GM21447 (cell line): ENCODE data around the gene CRABP2.

Experiments
- ATAC-seq: cut with Tn5 transposase; IDR thresholded peaks from one replicate; pipeline ENCODE4 v1.9.1; 2021; ENCODE audit not compliant: unreplicated experiment

Gene CRABP2

DNA sequence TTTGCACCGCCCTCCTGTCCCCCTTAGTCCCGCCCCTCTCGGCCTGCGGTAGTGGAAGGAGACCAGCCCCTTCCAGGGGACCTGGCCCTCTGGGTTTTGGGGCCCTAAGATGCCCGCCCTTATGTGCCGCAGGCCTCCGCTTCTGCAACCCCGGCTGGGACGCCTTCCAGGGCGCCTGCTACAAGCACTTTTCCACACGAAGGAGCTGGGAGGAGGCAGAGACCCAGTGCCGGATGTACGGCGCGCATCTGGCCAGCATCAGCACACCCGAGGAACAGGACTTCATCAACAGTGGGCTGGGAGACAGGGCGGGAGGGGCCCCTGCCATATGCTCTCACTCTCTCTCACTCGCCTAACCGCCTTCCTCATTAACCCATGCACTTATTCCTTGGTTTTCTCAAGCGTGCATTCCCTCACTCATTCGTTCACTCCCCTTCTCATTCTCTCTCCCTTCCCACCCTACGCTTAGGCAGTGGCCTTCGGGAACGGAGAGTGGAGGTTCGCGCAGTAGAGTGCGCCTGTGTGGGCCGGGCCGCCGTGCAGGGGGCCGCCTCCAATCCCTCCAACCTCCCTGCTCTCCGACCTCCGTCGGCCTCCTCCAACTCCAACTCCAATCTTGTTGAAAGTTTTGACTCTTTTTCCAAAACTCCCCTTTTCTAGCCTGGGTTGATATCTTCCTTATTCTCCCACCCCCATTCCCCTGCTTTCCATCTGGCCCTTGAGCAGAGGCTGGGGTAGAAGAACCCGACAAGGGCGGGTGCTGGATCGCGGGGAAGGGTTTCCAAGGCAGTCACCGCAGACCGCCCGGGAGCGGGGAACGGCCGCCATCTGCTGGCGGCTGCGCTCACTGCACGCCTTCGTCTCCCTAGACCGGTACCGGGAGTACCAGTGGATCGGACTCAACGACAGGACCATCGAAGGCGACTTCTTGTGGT is 48.3 kb downstream of the CRABP2 start:
- no peak for ATAC-seq

DNA sequence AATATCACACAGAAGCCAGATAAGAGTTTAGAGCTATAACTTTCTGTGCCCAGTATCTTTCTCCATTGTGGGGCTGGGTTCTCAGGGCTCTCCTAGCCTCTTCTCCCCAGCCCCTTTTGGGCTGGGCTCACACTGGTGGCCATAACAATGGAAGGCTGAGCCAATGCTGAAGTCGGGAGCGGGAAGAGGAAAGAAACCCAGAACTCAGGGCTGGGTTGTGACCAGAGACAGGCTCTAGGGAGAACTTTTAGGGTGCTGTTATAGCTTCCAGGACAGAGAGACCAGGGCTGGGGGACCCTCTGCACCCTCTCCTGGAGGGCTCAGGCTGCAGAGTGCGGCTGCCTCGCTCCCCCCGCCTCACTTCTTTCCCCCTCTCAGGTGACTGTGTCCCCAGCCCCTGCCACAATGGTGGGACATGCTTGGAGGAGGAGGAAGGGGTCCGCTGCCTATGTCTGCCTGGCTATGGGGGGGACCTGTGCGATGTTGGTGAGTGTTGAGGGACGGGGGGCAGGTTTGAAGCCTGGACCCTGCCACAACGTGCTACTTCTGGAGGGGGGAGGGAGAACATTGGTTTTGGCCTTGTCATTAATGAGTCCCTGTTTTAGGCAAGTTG is 49.4 kb downstream of the CRABP2 start:
- ATAC-seq, result no peak

DNA sequence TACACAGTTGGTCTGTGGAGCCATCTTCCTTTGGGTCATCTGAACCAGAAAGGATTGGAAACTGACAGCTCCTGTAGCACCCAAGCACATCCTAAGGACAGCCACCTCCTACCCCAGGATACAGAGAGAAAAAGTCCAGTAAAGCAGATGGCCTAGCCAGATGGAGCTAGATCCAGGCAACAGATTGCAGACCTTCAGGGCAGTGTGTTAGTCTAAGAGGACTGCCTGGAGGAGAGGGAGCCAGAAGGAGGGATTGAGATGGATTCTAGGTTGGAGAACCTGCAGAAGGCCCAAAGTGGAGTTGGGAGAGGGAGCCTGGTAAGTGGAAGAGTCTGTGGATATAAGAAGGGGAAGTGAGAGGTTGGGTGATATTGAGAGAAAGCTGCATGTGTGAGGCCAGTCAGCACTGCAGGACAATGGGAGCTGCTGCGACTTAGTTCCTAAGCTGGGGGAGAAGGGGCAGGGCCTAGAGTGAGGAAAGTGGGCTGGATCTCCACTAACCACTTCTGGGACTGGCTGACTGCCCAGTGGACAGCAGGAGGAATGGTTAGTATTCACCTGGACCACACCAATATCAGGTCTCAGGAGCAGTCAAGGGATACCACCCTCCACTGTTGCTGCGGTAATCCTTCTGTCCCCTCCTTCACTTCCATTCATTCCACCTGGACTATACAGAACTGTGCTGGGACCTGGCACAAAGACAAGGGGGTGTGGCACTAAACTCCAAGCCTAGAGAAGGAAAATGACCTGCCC is 50.1 kb downstream of the CRABP2 start:
- ATAC-seq, result no peak

DNA sequence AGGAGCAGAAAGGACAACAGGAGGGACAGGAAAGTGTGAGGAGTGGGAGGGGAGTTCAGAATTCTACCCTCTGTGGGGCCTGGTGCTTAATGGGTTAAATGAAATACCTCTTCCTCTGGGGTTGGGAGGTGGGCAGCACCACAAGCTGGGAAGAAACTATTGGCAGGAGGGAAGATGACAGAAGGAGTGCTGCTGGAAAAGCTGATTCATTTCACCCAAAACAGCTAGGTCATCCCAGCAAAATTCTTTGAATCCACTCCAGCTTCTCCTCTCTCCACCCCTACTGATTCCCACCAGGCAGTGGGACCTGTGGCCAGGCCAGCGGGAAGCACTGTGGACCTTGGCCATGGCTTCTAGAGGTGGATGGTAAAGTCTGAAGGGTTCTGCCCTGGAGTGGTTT is 50.7 kb downstream of the CRABP2 start:
- ATAC-seq, result no peak

DNA sequence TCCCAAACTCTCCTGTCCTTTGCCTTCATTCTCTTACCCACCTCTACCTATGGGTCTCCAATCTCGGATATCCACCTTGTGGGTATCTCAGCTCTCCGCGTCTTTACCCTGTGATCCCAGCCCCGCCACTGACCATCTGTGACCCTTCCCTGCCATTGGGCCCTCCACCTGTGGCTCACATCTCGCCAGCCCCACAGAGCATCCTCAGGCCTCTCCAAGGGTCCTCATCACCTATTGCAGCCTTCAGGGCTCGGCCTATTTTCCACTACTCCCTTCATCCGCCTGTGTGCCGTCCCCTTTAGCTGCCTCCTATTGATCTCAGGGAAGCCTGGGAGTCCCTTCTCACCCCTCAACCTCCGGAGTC is 52.4 kb downstream of the CRABP2 start:
- no peak for ATAC-seq

DNA sequence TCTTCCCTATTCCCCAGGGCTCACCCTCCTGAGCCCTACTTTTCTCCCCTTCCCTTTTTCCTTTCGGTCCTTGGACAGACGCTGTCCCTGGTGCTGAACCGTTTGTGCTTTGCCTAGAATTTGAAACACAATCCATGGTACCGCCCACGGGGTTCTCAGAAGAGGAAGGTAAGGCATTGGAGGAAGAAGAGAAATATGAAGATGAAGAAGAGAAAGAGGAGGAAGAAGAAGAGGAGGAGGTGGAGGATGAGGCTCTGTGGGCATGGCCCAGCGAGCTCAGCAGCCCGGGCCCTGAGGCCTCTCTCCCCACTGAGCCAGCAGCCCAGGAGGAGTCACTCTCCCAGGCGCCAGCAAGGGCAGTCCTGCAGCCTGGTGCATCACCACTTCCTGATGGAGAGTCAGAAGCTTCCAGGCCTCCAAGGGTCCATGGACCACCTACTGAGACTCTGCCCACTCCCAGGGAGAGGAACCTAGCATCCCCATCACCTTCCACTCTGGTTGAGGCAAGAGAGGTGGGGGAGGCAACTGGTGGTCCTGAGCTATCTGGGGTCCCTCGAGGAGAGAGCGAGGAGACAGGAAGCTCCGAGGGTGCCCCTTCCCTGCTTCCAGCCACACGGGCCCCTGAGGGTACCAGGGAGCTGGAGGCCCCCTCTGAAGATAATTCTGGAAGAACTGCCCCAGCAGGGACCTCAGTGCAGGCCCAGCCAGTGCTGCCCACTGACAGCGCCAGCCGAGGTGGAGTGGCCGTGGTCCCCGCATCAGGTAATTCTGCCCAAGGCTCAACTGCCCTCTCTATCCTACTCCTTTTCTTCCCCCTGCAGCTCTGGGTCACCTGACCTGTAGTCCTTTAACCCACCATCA is 53.0 kb downstream of the CRABP2 start:
- no peak for ATAC-seq
